HG03521 (cell line): ENCODE results near the gene AP3S2.
"Not testable (repeated sequence)": the region's sequence is repeated elsewhere in the genome, so short reads cannot be mapped to it uniquely, and the experiment has no call there.

Experiments used
- ATAC-seq: cut with Tn5 transposase; IDR thresholded peaks from one replicate; pipeline ENCODE4 v1.9.1; 2021; ENCODE audit warnings: mild to moderate bottlenecking, moderate library complexity; ENCODE audit not compliant: unreplicated experiment

The AP3S2 gene

GRCh38 chr15:89869490-89869889, 24.3 kb downstream of the AP3S2 start:
- not testable (repeated sequence) for ATAC-seq

GRCh38 chr15:89864958-89865739, 28.6 kb downstream of the AP3S2 start:
- no peak for ATAC-seq

GRCh38 chr15:89863918-89864317, 29.9 kb downstream of the AP3S2 start:
- ATAC-seq, result no peak

- ATAC-seq, result no peak
Measured at GRCh38 chr15:89860891-89861290, 32.9 kb downstream of the AP3S2 start.

- ATAC-seq, result no peak
Measured at GRCh38 chr15:89860431-89860830, 33.4 kb downstream of the AP3S2 start.

- ATAC-seq, result no peak
Measured at GRCh38 chr15:89858661-89859458, 34.9 kb downstream of the AP3S2 start.

- no peak for ATAC-seq
Measured at GRCh38 chr15:89857673-89858072, 36.1 kb downstream of the AP3S2 start.

- no peak for ATAC-seq
Measured at GRCh38 chr15:89855948-89856347, 37.8 kb downstream of the AP3S2 start.

GRCh38 chr15:89854863-89855262, 38.9 kb downstream of the AP3S2 start:
- ATAC-seq, result not testable (repeated sequence)

GRCh38 chr15:89852342-89852995, 41.3 kb downstream of the AP3S2 start:
- ATAC-seq, result no peak

GRCh38 chr15:89851673-89852341, 42.0 kb downstream of the AP3S2 start:
- no peak for ATAC-seq

GRCh38 chr15:89848970-89849292, 44.9 kb downstream of the AP3S2 start:
- ATAC-seq, result no peak

GRCh38 chr15:89847101-89847500, 46.7 kb downstream of the AP3S2 start:
- ATAC-seq, result no peak

GRCh38 chr15:89845305-89845893, 48.4 kb downstream of the AP3S2 start:
- no peak for ATAC-seq

GRCh38 chr15:89841962-89842361, 51.8 kb downstream of the AP3S2 start:
- no peak for ATAC-seq

- ATAC-seq, result no peak
Measured at GRCh38 chr15:89841306-89841705, 52.5 kb downstream of the AP3S2 start.

GRCh38 chr15:89839167-89839810, 54.5 kb downstream of the AP3S2 start:
- no peak for ATAC-seq

GRCh38 chr15:89837830-89838178, 56.0 kb downstream of the AP3S2 start:
- no peak for ATAC-seq

- ATAC-seq, result no peak
Measured at GRCh38 chr15:89837134-89837829, 56.5 kb downstream of the AP3S2 start.
